GM19395 (cell line): ENCODE results near the gene KIAA1549.

ENCODE experiments used
- ATAC-seq: cut with Tn5 transposase; IDR thresholded peaks from one replicate; pipeline ENCODE4 v1.9.1; 2021; ENCODE audit warnings: mild to moderate bottlenecking, moderate library complexity; ENCODE audit not compliant: unreplicated experiment

The KIAA1549 gene

DNA sequence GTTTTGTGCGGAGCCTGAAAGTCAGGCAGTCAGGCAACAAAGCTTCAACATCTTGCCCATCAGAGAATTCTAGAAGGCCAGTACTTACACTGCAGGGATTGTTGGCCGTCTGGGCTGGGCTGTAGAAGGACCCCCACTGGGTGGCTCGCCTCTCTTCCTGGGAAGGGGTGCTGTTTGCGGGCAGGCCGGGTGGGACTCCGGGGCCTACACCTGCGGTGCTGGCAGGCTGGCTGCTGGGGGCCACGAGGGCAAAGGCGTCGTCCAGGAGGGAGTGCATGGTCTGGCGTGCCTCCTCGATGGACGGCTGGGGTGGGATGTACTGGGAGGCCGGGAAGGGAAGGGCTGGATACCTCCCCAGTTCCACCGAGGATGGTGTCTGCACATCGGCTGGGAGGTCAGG lies 120.1 kb downstream of the KIAA1549 start:
- ATAC-seq, result no peak

DNA sequence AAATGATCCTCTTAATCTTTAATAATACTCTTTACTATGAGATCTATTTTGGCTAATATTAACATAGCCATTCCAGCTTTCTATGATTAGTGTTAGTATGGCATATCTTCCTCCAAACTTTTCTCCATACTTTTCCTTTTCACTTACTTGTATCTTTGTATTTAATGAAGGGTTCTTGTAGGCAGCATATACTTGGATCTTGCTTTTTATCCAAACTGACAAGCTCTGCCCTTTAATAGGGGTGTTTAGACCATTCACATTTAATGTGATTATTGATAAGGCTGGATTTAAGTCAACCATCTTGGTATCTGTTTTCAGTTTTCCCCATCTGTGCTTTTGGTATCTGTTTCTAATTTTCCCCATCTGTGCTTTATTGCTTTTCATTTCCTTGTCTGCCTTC lies 123.5 kb downstream of the KIAA1549 start:
- no peak for ATAC-seq

GRCh38 chr7:138854115-138854645 lies 127.0 kb downstream of the KIAA1549 start:
- no peak for ATAC-seq

- no peak for ATAC-seq
Measured at GRCh38 chr7:138853448-138853847, 127.7 kb downstream of the KIAA1549 start.

DNA sequence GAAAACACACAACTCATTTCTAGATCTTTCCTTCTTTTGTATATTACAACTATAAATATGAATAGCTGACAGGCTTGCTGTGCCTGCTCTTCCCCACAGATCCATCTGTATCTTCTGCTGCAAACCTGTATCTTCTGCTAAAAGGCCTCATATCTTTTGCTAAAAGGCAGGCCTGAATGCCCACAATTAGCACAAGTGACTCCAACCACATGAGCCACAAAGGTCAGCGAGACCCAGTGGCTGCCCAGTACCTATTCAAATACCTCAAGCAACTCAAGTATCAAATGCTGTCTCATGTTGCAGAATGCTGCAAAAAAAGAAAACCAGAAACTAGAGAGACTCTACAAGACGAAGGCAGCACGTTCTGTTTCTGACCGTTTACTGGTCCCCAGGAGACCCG lies 128.7 kb downstream of the KIAA1549 start:
- no peak for ATAC-seq

DNA sequence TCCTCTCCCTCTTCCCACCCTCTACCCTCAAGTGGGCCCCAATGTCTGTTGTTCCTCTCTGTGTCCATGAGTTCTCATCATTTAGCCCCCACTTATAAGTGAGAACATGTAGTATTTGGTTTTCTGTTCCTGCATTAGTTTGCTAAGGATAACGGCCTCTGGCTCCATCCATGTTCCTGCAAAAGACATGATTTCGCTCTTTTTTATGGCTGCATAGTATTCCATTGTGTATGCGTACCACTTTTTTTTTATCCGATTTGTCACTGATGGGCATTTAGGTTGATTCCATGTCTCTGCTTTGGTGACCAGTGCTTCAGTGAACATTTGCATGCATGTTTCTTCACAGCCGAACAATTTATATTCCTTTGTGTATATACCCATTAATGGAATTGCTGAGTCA lies 131.5 kb downstream of the KIAA1549 start:
- no peak for ATAC-seq

DNA sequence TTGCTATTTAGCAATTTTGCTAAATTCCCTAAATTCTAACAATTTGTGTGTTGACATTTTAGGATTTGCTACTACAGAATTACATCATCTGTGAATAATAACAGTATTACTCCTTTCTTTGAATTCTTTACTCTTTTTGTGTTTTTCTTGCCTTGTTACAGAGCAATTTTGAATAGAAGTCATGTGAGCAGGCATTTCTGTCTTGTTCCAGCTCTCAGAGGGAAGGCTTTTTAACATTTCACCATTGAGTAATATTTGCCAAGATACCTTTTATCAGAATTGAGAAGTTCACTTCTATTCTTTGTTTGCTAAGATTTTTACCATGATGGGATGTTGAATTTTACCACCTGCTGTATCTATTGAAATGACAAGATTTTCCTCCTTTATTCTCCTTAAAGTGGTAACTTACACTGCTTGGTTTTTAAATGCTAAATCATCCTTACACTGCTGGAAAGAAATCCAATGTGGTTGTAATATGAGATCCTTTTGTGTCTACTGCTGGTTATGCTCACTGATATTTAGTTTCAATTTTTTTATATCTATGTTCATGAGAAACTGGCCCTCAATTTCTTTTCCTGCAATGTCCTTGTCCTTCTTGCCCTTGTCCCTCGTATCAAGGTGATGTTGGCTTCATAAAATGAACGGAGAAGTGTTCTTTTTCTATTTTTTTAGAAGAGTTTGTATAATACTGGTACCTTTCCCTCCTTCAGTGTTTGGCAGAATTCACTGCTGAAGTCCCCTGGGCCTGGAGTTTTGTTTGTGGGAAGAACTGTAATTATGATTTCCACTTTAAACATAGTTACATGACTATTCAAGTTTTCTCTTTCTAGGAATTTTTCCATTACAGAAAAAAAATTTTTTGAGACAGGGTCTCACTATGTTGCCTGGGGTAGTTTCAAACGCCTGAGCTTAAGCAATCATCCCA lies 132.9 kb downstream of the KIAA1549 start:
- no peak for ATAC-seq

- ATAC-seq, result no peak
Measured at GRCh38 chr7:138845711-138846110, 135.5 kb downstream of the KIAA1549 start.

- ATAC-seq, result no peak
Measured at GRCh38 chr7:138843632-138844580, 137.3 kb downstream of the KIAA1549 start.

- ATAC-seq, result no peak
Measured at GRCh38 chr7:138842111-138842510, 139.1 kb downstream of the KIAA1549 start.

DNA sequence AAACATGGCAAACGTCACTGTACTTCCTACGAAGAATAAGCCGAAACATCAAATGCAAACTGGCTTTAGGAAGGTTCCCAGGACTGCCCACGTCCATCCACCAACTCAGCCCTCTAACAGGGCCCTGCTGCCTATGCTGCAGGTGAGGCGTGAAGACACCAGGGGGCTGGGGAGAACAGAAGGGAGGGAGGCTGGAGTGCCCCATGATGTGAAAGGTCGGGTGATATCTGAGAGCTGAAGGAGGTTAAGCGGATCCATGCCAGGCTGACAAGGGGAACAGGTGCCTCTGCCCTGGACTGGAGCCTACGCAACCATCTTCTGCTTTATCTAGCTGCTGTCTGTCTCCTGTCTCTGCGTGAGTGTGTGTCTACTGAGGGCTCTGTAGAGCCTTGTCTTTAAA lies 143.0 kb downstream of the KIAA1549 start:
- no peak for ATAC-seq

DNA sequence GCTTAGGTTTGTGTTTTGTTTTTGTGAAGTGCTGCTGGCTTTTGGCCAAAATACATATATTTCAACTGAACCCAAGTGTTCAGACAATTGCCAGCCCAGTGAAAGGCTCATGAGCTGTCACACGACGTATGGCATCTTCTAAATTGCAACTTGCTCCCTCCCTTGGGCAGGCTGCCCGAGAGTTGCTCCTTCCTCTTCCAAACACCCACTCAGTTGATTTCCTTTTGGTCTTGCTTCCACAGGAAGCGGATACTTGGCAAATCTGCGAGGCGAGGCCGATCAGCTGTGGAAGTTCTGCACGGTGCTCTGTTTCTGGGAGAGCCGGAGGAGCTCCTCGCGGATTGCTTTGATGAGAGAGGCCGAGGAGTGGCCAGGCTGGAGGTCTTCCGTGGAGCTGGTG lies 143.6 kb downstream of the KIAA1549 start:
- ATAC-seq, result no peak

DNA sequence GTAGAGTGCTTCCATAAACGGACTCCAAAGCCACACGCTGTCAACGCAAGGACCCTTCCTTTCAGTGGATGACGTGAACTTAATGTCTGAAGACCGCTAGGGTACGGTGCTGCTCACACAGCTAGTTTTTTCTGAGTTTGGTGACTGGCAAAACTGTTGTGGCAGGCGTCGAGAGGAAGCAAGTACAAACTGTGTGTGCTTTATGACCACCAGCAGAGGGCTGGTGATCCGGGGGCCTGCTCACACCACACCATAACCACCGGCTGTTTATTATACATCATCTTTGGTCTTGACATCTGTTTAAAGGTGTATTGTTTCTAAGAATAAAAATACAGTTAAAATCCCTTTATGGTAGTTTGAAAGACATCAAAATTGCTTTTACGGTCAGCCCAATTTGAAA lies 146.1 kb downstream of the KIAA1549 start:
- no peak for ATAC-seq

DNA sequence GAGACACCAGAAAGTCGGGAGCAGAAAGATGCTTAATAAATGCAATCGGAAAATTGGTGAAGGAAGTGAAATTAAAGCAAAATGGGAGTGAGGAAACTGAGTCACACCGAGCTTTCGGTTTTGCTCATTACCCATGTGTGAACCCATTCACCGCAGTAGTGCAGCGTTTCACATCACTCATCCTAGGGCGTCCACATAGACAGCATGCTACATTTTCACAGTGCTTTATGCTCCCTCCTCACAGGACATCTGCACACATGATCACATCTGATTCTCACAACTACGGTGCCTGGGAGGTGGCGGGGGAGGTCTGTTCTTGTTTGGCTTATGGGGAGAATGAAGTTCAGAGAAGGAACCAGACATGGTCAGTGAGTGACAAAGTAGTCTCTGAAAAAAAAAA lies 146.6 kb downstream of the KIAA1549 start:
- ATAC-seq, result no peak

- no peak for ATAC-seq
Measured at GRCh38 chr7:138833596-138833995, 147.6 kb downstream of the KIAA1549 start.

- no peak for ATAC-seq
Measured at GRCh38 chr7:138832966-138833365, 148.2 kb downstream of the KIAA1549 start.

GRCh38 chr7:138829335-138829734 lies 151.9 kb downstream of the KIAA1549 start:
- ATAC-seq, result no peak

DNA sequence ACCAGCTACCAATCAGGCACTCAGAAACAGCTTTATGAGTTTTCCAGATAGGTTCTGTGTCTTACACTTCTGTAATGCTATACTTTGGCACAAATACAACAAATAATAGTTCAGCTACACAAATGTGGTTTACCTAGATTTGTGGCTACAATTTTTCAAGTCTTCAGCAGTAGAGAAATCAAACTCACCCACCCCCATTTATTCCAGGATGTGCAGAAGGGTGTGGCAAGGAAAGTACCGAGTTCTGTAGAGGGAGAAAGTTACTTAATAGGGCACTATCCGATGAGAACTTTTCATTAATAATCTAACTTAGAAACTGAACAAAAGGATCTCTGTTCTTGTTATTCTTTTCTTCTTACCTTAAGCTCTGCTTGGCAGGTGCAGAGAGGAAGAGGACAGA lies 152.9 kb downstream of the KIAA1549 start:
- no peak for ATAC-seq

DNA sequence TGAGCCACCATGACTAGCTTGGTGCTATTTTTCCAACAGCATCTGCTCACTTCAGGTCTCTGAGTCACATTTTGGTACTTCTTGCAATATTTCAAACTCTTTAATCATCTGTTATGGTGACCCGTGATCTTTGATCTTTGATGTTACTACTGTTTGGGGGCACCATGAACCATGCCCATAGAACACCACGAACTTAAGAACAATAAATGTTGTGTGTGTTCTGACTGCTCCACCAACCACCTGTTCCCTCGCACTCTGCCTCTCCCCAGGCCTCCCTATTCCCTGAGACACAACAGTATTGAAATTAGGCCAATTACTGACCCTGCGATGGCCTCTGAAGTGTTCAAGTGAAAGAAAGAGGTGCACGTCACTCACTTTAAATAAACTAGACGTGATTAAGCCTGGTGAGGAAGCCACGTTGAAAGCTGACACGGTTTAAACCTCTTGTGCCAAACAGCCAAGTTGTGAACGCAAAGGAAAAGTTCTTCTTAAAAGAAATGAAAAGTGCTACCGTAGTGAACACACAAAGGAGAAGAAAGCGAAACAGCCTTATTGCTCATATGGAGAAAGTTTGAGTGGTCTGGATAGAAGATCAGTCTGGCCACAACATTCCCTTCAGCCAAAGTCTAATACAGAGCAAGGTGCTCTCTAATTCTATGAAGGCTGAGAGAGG lies 156.0 kb downstream of the KIAA1549 start:
- ATAC-seq, result no peak

DNA sequence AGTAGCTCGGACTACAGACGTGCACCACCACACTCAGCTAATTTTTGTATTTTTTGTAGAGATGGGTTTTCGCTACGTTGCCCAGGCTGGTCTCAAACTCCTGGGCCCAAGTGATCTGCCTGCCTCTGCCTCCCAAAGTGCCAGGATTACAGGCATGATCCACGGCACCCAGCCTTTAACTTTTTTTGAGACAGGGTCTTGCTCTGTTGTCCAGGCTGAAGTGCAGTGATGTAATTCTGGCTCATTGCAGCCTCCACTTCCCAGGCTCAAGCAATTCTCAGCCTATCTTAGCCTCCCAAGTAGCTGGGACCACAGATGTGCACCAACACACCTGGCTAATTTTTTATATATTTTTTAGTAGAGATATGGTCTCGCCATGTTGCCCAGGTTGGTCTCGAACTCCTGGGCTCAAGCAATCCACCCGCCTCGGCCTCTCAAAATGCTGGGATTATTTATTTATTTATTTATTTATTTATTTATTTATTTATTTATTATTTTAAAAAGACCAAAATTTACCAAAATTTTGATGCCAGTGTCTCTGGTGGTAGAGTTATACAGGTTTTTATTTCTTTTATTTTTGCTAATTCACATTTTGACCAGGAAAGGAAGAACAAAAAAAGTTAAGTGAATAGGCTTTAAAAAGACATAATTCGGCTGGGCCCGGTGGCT lies 158.2 kb downstream of the KIAA1549 start:
- no peak for ATAC-seq
